Medulla oblongata (tissue), 1 donor: ENCODE results near the gene HTR3C.
A peak's percentile ranks its signal among the peaks of the same experiment; 100 is the strongest.
"Not testable (repeated sequence)": the region's sequence is repeated elsewhere in the genome, so short reads cannot be mapped to it uniquely, and the experiment has no call there.

Source experiments
- DNase-seq: peaks from one replicate; pipeline ENCODE4 v3.0.0-alpha.2; 2015; ENCODE audit errors: extremely low spot score

Gene HTR3C, protein sequence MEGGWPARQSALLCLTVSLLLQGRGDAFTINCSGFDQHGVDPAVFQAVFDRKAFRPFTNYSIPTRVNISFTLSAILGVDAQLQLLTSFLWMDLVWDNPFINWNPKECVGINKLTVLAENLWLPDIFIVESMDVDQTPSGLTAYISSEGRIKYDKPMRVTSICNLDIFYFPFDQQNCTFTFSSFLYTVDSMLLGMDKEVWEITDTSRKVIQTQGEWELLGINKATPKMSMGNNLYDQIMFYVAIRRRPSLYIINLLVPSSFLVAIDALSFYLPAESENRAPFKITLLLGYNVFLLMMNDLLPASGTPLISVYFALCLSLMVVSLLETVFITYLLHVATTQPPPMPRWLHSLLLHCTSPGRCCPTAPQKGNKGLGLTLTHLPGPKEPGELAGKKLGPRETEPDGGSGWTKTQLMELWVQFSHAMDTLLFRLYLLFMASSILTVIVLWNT

DNA sequence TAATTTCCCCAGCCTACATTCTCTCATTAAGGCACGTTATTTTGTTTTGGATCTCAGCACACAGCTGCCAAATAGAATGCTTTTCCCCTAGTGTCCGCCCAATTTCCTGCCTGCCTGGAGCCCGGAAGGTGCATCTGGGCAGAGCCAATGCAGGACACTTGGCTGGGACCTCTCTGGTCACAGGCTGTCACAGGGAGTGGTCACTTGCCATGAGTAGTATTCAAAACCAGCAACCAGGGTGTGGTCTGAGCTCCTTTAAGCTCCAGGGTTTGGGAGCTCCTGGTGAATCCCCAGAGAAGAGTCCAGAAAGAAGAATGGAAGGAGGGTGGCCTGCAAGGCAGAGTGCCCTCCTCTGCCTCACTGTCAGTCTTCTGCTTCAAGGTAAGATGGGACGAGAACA, at the start of gene HTR3C:
Gene HTR3C, plus strand, starts transcription at position 281 of the 400 bp plus-strand sequence. Its CDS starts 34 bp downstream, at position 315.
- DNase-seq = no peak

- DNase-seq = no peak
Observed at GRCh38 chr3:184003187-184003967, 49.5 kb upstream of the HTR3C start.

DNA sequence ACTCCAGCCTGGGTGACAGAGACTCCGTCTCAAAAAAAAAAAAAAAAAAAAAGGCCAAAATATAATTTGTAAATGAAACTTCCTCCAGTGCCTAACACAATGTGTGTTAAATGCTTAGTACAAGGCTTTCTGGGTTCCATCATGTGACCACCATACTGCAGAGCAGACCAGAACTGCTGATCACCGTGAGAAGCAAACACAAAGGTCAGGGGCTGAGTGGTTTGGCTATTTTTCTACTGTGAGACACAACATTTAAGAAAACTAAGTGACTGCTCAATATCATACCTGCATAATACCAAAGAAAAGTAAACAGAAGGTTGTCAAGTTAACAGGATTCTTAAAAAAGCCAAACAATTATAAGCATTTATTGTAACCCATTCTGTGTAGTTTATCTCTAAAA, 48.4 kb upstream of the HTR3C start:
- DNase-seq = peak; percentile 41

GRCh38 chr3:184005941-184006507, 46.8 kb upstream of the HTR3C start:
- DNase-seq = peak; percentile 53

GRCh38 chr3:184007143-184007813, 45.6 kb upstream of the HTR3C start:
- DNase-seq = not testable (repeated sequence)

DNA sequence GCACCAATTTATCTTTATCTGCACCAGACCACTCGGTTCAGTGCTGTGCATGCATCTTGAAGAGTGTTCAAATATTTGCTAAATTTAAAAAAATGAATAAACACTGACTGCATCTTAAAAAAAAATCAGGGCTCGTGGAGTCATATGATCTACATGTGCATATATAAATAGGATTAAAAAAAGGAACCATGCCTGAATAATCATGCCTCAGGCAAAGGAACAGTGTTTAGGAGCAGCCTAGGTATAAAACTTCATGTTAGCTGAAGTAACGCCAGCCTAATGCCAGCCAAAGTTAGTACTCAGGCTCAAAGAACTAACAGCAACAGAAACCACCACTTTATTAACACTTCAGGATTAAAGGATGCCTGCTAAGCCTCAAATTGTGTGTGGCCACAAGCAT, 44.7 kb upstream of the HTR3C start:
- DNase-seq = no peak

- DNase-seq = no peak
Observed at GRCh38 chr3:184011230-184011876, 41.5 kb upstream of the HTR3C start.

DNA sequence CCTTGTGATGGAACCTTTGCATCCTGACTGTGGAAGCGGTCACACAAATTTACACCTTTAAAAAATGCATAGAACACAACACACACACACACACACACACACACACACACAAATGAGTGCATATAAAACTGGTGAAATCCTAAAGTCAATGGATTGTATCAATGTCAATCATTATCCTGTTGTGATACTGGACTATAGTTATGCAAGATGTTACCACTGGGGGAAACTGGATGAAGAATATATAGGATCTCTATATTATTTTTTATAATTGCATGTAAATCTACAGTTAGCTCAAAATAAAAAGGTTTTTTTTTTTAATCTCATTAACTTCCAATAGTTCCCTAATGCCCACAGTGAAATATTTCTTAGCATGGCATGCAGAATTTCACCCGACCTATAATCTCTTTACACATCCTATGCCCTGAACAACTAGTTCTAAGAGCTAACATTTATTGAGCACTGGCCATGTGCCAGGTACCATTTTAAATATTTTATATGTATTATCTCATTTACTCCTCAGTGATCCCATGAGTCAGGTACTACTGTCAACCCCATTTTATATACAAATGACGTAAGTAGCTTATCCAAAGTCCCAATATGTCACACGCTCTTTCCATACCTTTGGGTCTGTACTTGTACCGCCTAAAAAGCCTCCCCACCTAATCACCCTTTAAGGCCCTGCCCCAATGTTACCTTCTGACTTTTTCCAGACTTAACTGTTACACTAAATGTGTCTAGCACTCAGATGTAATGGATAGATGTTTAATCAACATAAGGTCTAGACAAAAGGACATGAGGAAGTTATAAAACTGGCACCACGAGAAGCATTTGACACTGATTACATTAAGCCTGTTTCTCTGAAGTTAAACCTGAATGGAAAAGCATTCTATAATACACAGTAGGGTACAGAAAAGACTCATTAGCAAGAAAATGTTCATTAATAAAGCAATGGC, 40.6 kb upstream of the HTR3C start:
- no peak for DNase-seq

GRCh38 chr3:184015381-184016019, 37.3 kb upstream of the HTR3C start:
- no peak for DNase-seq

DNA sequence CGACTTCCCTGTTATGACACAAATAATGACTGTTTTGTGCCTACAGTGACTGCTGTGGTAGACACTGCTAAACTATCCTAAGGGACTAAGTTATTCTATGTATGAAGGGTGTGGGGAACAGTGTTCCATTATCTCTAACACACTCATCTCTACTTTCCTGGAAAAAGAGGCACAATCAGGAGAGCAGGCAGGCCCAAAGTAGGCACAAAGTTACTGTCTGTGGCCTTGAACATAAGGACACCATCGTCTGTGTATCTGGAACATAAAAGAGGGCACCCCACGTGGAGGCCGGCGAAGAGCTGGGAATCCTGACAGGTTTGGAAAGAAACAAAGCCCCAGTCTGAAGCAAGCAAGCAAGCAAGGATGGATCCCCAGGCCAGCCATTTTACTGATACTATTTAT, 36.7 kb upstream of the HTR3C start:
- DNase-seq = peak; percentile 27

DNA sequence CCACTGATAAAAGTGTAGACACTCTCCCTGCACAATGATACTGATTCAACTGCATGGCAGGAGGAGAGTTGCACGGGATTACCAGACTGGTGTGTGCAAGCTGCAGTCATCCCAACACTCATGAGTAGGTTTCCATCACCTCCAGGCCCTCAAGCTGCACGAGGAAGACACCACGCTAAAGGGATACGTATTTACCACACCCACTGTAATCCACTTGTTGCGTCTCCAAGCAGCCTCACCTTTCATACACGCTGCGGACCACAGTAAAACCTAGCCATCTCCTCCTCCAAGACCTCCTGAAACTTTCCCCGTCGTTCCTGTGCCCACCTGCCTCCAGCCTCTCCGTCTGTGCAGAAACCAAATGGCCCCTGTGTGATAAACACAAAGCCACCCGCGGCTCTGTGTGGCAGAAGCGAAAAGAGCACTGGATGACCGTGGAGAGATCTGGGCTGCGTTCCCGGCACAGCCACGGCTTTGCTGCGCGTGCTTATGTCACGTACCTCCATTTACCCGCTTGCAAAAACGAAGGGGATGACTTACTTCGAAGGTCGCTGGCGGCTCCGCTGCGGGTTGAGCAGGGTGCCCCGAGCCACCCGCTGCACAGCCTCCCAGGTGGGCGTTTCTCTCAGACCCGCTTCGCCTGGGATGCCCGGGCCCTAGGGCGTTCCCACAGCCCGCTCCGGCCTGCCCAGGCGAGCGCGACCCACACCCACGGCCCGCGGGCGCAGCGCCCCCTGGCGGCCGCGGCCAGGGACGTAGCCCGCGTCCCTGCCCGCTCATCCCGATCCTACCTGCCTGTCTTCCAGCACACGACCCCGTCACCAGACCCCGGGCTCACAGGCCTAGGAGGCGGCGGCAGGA, 35.8 kb upstream of the HTR3C start:
- peak; percentile 75 for DNase-seq

DNA sequence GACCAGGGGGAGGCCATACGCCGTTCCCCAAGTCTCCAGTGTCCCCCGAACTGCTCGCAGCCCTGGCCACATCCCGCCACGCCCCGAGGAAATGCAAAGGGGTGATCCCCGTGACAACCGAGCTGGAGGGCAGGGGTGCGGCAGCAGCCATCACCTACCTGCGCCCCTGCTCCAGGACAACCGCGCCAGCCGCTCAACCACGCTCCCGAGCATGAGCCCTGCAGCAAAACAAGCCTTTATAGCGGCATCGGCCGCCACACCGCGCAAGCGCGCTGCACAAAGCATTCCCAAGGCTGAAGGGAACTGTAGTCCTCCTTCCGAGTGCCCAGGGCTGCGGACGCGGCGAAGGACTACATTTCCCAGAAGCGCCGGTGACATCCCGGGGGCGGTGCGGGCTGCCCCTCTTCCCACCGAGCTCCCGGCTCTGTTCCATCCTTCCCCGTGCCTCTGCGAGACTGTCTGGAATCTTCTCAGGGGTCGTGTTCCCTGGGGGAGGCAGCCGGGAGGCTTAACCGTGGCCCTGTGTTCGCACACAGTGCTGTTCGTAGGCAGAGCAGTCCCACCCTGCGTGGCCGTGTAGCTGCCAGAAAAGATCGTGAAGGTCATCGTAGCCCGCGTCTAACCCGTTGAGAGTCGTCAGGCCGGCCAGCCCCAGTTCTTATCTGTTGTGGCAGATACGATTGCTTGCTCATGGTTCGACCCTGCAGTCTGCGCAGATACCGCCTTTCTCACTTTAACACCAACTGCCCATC, 35.0 kb upstream of the HTR3C start, which contains the start of gene ABCC5:
Gene ABCC5, minus strand, starts transcription at position 213 of the 752 bp plus-strand sequence. CDS start 3,492 bp downstream, outside the sequence.
- DNase-seq = peak; percentile 96

DNA sequence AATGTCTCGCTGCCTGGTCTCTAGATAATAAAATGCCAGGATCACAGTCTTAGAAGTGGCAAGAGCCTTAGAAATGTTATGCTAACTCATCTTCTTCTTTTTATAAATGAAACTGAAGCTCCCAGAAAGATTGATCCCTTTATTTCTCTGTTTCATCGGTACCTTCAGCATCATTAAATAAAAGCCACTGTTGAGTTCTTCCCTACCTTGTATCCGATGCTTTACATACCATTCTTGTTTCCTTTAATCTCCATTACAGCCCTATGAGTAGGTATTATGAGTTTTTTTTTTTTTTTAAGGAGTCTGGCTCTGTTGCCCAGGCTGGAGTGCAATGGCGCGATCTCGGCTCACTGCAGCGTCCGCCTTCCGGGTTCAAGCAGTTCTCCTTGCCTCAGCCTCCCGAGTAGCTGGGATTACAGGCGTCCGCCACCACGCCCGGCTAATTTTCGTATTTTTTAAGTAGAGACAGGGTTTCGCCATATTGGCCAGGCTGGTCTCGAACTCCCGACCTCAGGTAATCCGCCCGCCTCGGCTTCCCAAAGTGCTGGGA, 34.3 kb upstream of the HTR3C start:
- DNase-seq = no peak

- DNase-seq = no peak
Observed at GRCh38 chr3:184022323-184022722, 30.5 kb upstream of the HTR3C start.

GRCh38 chr3:184025256-184025655, 27.6 kb upstream of the HTR3C start:
- not testable (repeated sequence) for DNase-seq

DNA sequence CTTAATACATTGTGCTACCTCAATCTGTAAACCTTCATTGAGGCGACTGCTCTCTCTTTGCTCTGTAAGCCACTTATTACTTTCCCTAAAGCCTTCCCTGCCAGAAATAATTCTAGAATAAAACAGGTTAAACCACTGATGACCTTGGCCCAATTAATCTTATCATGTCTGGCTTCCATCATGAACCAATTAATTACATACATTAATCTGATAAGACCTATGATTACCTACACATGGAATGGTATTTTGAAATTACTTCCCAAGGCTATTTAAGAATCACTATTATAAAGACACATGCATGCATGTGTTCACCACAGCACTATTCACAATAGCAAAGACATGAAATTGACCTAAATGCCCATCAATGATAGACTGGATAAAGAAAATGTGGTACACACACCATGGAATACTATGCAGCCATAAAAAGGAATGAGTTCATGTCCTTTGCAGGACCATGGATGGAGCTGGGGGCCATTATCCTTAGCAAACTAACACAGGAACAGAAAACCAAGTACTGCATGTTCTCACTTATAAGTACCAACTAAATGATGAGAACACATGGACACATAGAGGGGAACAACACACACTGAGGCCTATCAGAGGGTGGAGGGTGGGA, 24.5 kb upstream of the HTR3C start:
- DNase-seq = not testable (repeated sequence)

GRCh38 chr3:184029443-184029842, 23.4 kb upstream of the HTR3C start:
- DNase-seq = no peak
